Stimulated activated CD4-positive, alpha-beta T cell treated with anti-CD3 and anti-CD28 coated beads, Interleukin-4, amount 100 ng/mL, for 24 hours (primary cell): ENCODE measurements around the gene ZBTB48.
"Not testable (repeated sequence)": the region's sequence is repeated elsewhere in the genome, so short reads cannot be mapped to it uniquely, and the experiment has no call there.

Experiments used
- DNase-seq: peaks from one replicate; pipeline ENCODE4 v3.0.0-alpha.2; 2020

ZBTB48 gene

GRCh38 chr1:6635910-6636760 lies 56.3 kb downstream of the ZBTB48 start:
- DNase-seq: no peak

GRCh38 chr1:6636778-6637177 lies 57.0 kb downstream of the ZBTB48 start:
- not testable (repeated sequence) for DNase-seq

GRCh38 chr1:6637770-6638169 lies 58.0 kb downstream of the ZBTB48 start:
- DNase-seq: no peak

- DNase-seq: no peak
Observed at GRCh38 chr1:6638226-6638625, 58.4 kb downstream of the ZBTB48 start.
